Mesendoderm (in vitro differentiated cells): ENCODE results near the gene MYB.

ENCODE experiments used
- DNase-seq: peaks from one replicate; pipeline ENCODE4 v3.0.0; 2013
- H2AK5ac ChIP-seq: 2 replicates; pipeline ENCODE4 v1.6.1; 2013; ENCODE audit warnings: low read length, inconsistent platforms
- H2BK120ac ChIP-seq: 2 replicates; pipeline ENCODE4 v1.6.1; 2013; ENCODE audit warnings: low read depth, mild to moderate bottlenecking, low read length, moderate library complexity, mixed read lengths
- H2BK15ac ChIP-seq: replicated peaks from 2 replicates; pipeline ENCODE4 v1.6.1; 2013; ENCODE audit warnings: low read depth, mild to moderate bottlenecking, moderate library complexity
- H2BK5ac ChIP-seq: 2 replicates; pipeline ENCODE4 v1.6.1; 2013; ENCODE audit warnings: low read length, inconsistent platforms
- H3K18ac ChIP-seq: 2 replicates; pipeline ENCODE4 v1.6.1; 2013; ENCODE audit warnings: mild to moderate bottlenecking, low read length, mixed read lengths
- H3K23ac ChIP-seq: one replicate; pipeline ENCODE4 v1.6.1; 2013; ENCODE audit warnings: low read length
- H3K27ac ChIP-seq: 2 replicates; pipeline ENCODE4 v1.5.1; 2013; ENCODE audit warnings: low read depth, mild to moderate bottlenecking, inconsistent platforms, low read length, moderate library complexity
- H3K27me3 ChIP-seq: 2 replicates; pipeline ENCODE4 v1.6.1; 2013; ENCODE audit warnings: low read length, control low read depth, mild to moderate bottlenecking, inconsistent platforms; ENCODE audit not compliant: insufficient read depth, poor library complexity
- H3K36me3 ChIP-seq: 2 replicates; pipeline ENCODE4 v1.6.1; 2013; ENCODE audit warnings: low read length, inconsistent platforms; ENCODE audit not compliant: control insufficient read depth, insufficient read depth
- H3K4ac ChIP-seq: one replicate; pipeline ENCODE4 v1.6.1; 2013; ENCODE audit warnings: low read depth, mild to moderate bottlenecking, low read length, moderate library complexity
- H3K4me1 ChIP-seq: 2 replicates; pipeline ENCODE4 v1.6.1; 2013; ENCODE audit warnings: low read depth, low read length, inconsistent platforms; ENCODE audit not compliant: control insufficient read depth
- H3K4me2 ChIP-seq: 2 replicates; pipeline ENCODE4 v1.6.1; 2013; ENCODE audit warnings: low read length
- H3K4me3 ChIP-seq: 2 replicates; pipeline ENCODE4 v1.5.1; 2013; ENCODE audit warnings: mild to moderate bottlenecking, low read length
- H3K56ac ChIP-seq: one replicate; pipeline ENCODE4 v1.6.1; 2013; ENCODE audit warnings: low read length
- H3K79me1 ChIP-seq: 2 replicates; pipeline ENCODE4 v1.6.1; 2013; ENCODE audit warnings: low read length, inconsistent platforms
- H3K79me2 ChIP-seq: 2 replicates; pipeline ENCODE4 v1.6.1; 2013; ENCODE audit warnings: mild to moderate bottlenecking, low read length; ENCODE audit not compliant: control insufficient read depth, insufficient read depth
- H3K9ac ChIP-seq: 2 replicates; pipeline ENCODE4 v1.6.1; 2013; ENCODE audit warnings: low read length, inconsistent platforms
- H4K5ac ChIP-seq: one replicate; pipeline ENCODE4 v1.6.1; 2013; ENCODE audit warnings: low read length
- H4K8ac ChIP-seq: one replicate; pipeline ENCODE4 v1.6.1; 2013; ENCODE audit warnings: low read depth, mild to moderate bottlenecking, control low read depth, low read length, moderate library complexity
- WGBS: extraction: QIAGEN DNeasy Blood & Tissue Kit; methylation state at CpG from one replicate; pipeline ENCODE4 v1.1.7; 2013; ENCODE audit warnings: low lambda C conversion rate, missing lambda C conversion rate; ENCODE audit not compliant: insufficient coverage; ENCODE audit errors: extremely low coverage; 5-methylcytosine and 5-hydroxymethylcytosine counted together

MYB gene

GRCh38 chr6:135166515-135166914 is 14.6 kb upstream of the MYB start:
- Histone ChIP-seq H2BK120ac (no peak overlapping the region), H2BK15ac (no peak overlapping the region), H3K79me1 (no peaks in the 10 kb centered on the region), H4K8ac (no peak overlapping the region), H3K27me3 (no peaks in the 10 kb centered on the region), H3K36me3 (no peaks in the 10 kb centered on the region), H3K79me2 (no peaks in the 10 kb centered on the region), H3K4me2 (no peak overlapping the region), H3K4me3 (no peak overlapping the region), H2BK5ac (no peak overlapping the region), H3K18ac (no peak overlapping the region), H3K23ac (no peak overlapping the region), H3K4ac (no peak overlapping the region), H3K9ac (no peak overlapping the region), H3K27ac (no peak overlapping the region), H3K4me1 (no peaks in the 10 kb centered on the region), H4K5ac (no peak overlapping the region), H2AK5ac (no peak overlapping the region), H3K56ac (no peak overlapping the region)
- no CpG with 5 or more reads among the region's 3 CpGs for WGBS
- no peak for DNase-seq

GRCh38 chr6:135167617-135168016 is 13.5 kb upstream of the MYB start:
- no peak overlapping the region for H2AK5ac ChIP-seq
- H3K4ac ChIP-seq = no peak overlapping the region
- no peaks in the 10 kb centered on the region for H3K4me1 ChIP-seq
- WGBS = no CpG with 5 or more reads among the region's 1 CpG
- H4K8ac ChIP-seq = no peak overlapping the region
- H3K79me1 ChIP-seq = no peaks in the 10 kb centered on the region
- H3K9ac ChIP-seq = no peak overlapping the region
- H3K4me2 ChIP-seq = no peak overlapping the region
- H3K18ac ChIP-seq = no peak overlapping the region
- H3K4me3 ChIP-seq = no peak overlapping the region
- no peak overlapping the region for H2BK120ac ChIP-seq
- no peak overlapping the region for H3K56ac ChIP-seq
- H2BK15ac ChIP-seq = no peak overlapping the region
- no peaks in the 10 kb centered on the region for H3K79me2 ChIP-seq
- no peak overlapping the region for H3K23ac ChIP-seq
- H2BK5ac ChIP-seq = no peak overlapping the region
- no peak for DNase-seq
- H4K5ac ChIP-seq = no peak overlapping the region
- H3K27ac ChIP-seq = no peak overlapping the region
- no peaks in the 10 kb centered on the region for H3K36me3 ChIP-seq
- H3K27me3 ChIP-seq = no peaks in the 10 kb centered on the region

GRCh38 chr6:135168766-135169165 is 12.3 kb upstream of the MYB start:
- H3K79me1 ChIP-seq = no peaks in the 10 kb centered on the region
- H3K23ac ChIP-seq = no peak overlapping the region
- H2AK5ac ChIP-seq = no peak overlapping the region
- H3K79me2 ChIP-seq = no peaks in the 10 kb centered on the region
- no peak overlapping the region for H3K4me3 ChIP-seq
- H3K27me3 ChIP-seq = no peaks in the 10 kb centered on the region
- H3K36me3 ChIP-seq = no peaks in the 10 kb centered on the region
- H2BK5ac ChIP-seq = no peak overlapping the region
- H3K4me2 ChIP-seq = no peak overlapping the region
- H4K8ac ChIP-seq = no peak overlapping the region
- DNase-seq = no peak
- no peak overlapping the region for H3K56ac ChIP-seq
- H3K9ac ChIP-seq = no peak overlapping the region
- no peak overlapping the region for H3K4ac ChIP-seq
- H2BK120ac ChIP-seq = no peak overlapping the region
- H2BK15ac ChIP-seq = no peak overlapping the region
- no peak overlapping the region for H3K18ac ChIP-seq
- H4K5ac ChIP-seq = no peak overlapping the region
- no peaks in the 10 kb centered on the region for H3K4me1 ChIP-seq
- no peak overlapping the region for H3K27ac ChIP-seq

- Histone ChIP-seq H4K5ac (no peak overlapping the region), H3K9ac (no peak overlapping the region), H4K8ac (no peak overlapping the region), H2BK120ac (no peak overlapping the region), H3K18ac (no peak overlapping the region), H3K79me2 (no peaks in the 10 kb centered on the region), H3K56ac (no peak overlapping the region), H3K27ac (no peak overlapping the region), H2BK15ac (no peak overlapping the region), H3K4me1 (no peaks in the 10 kb centered on the region), H3K27me3 (no peaks in the 10 kb centered on the region), H2AK5ac (no peak overlapping the region), H3K4me3 (no peak overlapping the region), H2BK5ac (no peak overlapping the region), H3K4me2 (no peak overlapping the region), H3K23ac (no peak overlapping the region), H3K4ac (no peak overlapping the region), H3K36me3 (no peaks in the 10 kb centered on the region), H3K79me1 (no peaks in the 10 kb centered on the region)
- no CpG with 5 or more reads among the region's 2 CpGs for WGBS
- DNase-seq = no peak
Observed at GRCh38 chr6:135170238-135170637, 10.9 kb upstream of the MYB start.

- no peaks in the 10 kb centered on the region for H3K79me1 ChIP-seq
- no peak overlapping the region for H3K4me3 ChIP-seq
- H2BK120ac ChIP-seq = no peak overlapping the region
- H2BK5ac ChIP-seq = no peak overlapping the region
- H4K8ac ChIP-seq = no peak overlapping the region
- H3K27me3 ChIP-seq = no peaks in the 10 kb centered on the region
- no peak for DNase-seq
- no peak overlapping the region for H4K5ac ChIP-seq
- no peak overlapping the region for H3K4ac ChIP-seq
- H3K9ac ChIP-seq = no peak overlapping the region
- H2BK15ac ChIP-seq = no peak overlapping the region
- no peak overlapping the region for H2AK5ac ChIP-seq
- H3K56ac ChIP-seq = no peak overlapping the region
- H3K18ac ChIP-seq = no peak overlapping the region
- H3K79me2 ChIP-seq = no peaks in the 10 kb centered on the region
- WGBS = no CpG with 5 or more reads among the region's 3 CpGs
- no peaks in the 10 kb centered on the region for H3K4me1 ChIP-seq
- H3K23ac ChIP-seq = no peak overlapping the region
- no peak overlapping the region for H3K27ac ChIP-seq
- no peaks in the 10 kb centered on the region for H3K36me3 ChIP-seq
- H3K4me2 ChIP-seq = no peak overlapping the region
Observed at GRCh38 chr6:135170849-135171248, 10.3 kb upstream of the MYB start.

- no peaks in the 10 kb centered on the region for H3K36me3 ChIP-seq
- no peaks in the 10 kb centered on the region for H3K79me1 ChIP-seq
- no peak overlapping the region for H3K4ac ChIP-seq
- H2BK5ac ChIP-seq = no peak overlapping the region
- no peak overlapping the region for H3K56ac ChIP-seq
- H3K27ac ChIP-seq = no peak overlapping the region
- no peaks in the 10 kb centered on the region for H3K27me3 ChIP-seq
- no peak overlapping the region for H2AK5ac ChIP-seq
- no peak overlapping the region for H4K8ac ChIP-seq
- WGBS = no CpG with 5 or more reads among the region's 3 CpGs
- no peaks in the 10 kb centered on the region for H3K79me2 ChIP-seq
- H3K4me3 ChIP-seq = no peak overlapping the region
- H3K4me1 ChIP-seq = no peaks in the 10 kb centered on the region
- H3K4me2 ChIP-seq = no peak overlapping the region
- H3K23ac ChIP-seq = no peak overlapping the region
- H3K18ac ChIP-seq = no peak overlapping the region
- H3K9ac ChIP-seq = no peak overlapping the region
- no peak overlapping the region for H2BK120ac ChIP-seq
- DNase-seq = peak; percentile 11
- H4K5ac ChIP-seq = no peak overlapping the region
- H2BK15ac ChIP-seq = no peak overlapping the region
Observed at GRCh38 chr6:135173242-135173988, 7.7 kb upstream of the MYB start.
